ENCODE results near the gene SEL1L3. TPM values are rescaled to one million over a fixed set of nuclear protein-coding genes. Genes with fewer than 3 reads are reported as not detected.

Gene SEL1L3
- total and polyA plus RNA-seq, 8 donors = 4.1 to 173 (median 53.6) TPM

GRCh38 chr4:25815586-25815985, 47.2 kb downstream of the SEL1L3 start:
- TF ChIP-seq POLR2A (IDR thresholded peaks at IDR 0.05) (no peak), EP300 (IDR thresholded peaks at IDR 0.05) (no peak), POLR2AphosphoS5 (IDR thresholded peaks at IDR 0.05) (no peak), CTCF (IDR thresholded peaks at IDR 0.05) (no peak)
- peaks cover 20 to 80% (median 55%) of the 10 kb centered on the region in 4 donors for H3K36me3 ChIP-seq
- no peaks in the 10 kb centered on the region for H3K9me3 ChIP-seq
- H3K4me1 ChIP-seq = peaks cover 5 to 23% (median 10%) of the 10 kb centered on the region in 4 donors
- no peak for DNase-seq
- no peak overlapping the region for H3K27ac ChIP-seq
- 95 to 97% (median 96%) methylated on average over 5 of the region's 5 CpGs for whole genome bisulfite sequencing, 5 donors
- no peak overlapping the region for H3K4me3 ChIP-seq
- intact Hi-C loops (cut with DNase I; ENCODE audit: low total_unique reads) = no loop called here
- H3K27me3 ChIP-seq = no peaks in the 10 kb centered on the region

- Histone ChIP-seq H3K27me3 (no peaks in the 10 kb centered on the region), H3K9me3 (no peaks in the 10 kb centered on the region), H3K4me3 (no peak overlapping the region), H3K27ac (peak overlapping the region in 3 of 5 donors; percentile 1 to 26 (median 16)), H3K4me1 (peaks cover 5 to 23% (median 11%) of the 10 kb centered on the region in 4 donors), H3K36me3 (peaks cover 20 to 78% (median 50%) of the 10 kb centered on the region in 4 donors)
- intact Hi-C loops (cut with DNase I; ENCODE audit: low total_unique reads) = no loop called here
- DNase-seq = peak; percentile 34 to 76
- TF ChIP-seq POLR2AphosphoS5 (IDR thresholded peaks at IDR 0.05) = no peak
- TF ChIP-seq CTCF (IDR thresholded peaks at IDR 0.05) = no peak
- no peak for TF ChIP-seq POLR2A (IDR thresholded peaks at IDR 0.05)
- no peak for TF ChIP-seq EP300 (IDR thresholded peaks at IDR 0.05)
- WGBS, 5 donors = 37 to 60% (median 50%) methylated on average over 13 of the region's 13 CpGs
Measured at GRCh38 chr4:25814301-25815136, 48.3 kb downstream of the SEL1L3 start.

GRCh38 chr4:25813448-25814106, 49.2 kb downstream of the SEL1L3 start:
- TF ChIP-seq POLR2AphosphoS5 (IDR thresholded peaks at IDR 0.05) = no peak
- no peak for TF ChIP-seq POLR2A (IDR thresholded peaks at IDR 0.05)
- no peak for TF ChIP-seq EP300 (IDR thresholded peaks at IDR 0.05)
- TF ChIP-seq CTCF (IDR thresholded peaks at IDR 0.05) = no peak
- peak overlapping the region in 2 of 5 donors; percentile 1 to 26 for H3K27ac ChIP-seq
- H3K36me3 ChIP-seq = peaks cover 14 to 69% (median 41%) of the 10 kb centered on the region in 4 donors
- H3K27me3 ChIP-seq = no peaks in the 10 kb centered on the region
- H3K4me3 ChIP-seq = no peak overlapping the region
- DNase-seq = peak in 1 of 2 donors; percentile 45
- no peaks in the 10 kb centered on the region for H3K9me3 ChIP-seq
- intact Hi-C loops (cut with DNase I; ENCODE audit: low total_unique reads) = no loop called here
- H3K4me1 ChIP-seq = peaks cover 5 to 23% (median 11%) of the 10 kb centered on the region in 4 donors
- 61 to 69% (median 64%) methylated on average over 9 of the region's 9 CpGs for WGBS, 5 donors

GRCh38 chr4:25811841-25812240, 50.9 kb downstream of the SEL1L3 start:
- 89 to 94% (median 90%) methylated on average over 9 of the region's 9 CpGs for WGBS, 5 donors
- H3K4me1 ChIP-seq = peaks cover 5 to 23% (median 11%) of the 10 kb centered on the region in 4 donors
- no peak overlapping the region for H3K27ac ChIP-seq
- no peaks in the 10 kb centered on the region for H3K9me3 ChIP-seq
- DNase-seq = no peak
- intact Hi-C loops (cut with DNase I; ENCODE audit: low total_unique reads) = no loop called here
- H3K4me3 ChIP-seq = no peak overlapping the region
- peaks cover 11 to 65% (median 30%) of the 10 kb centered on the region in 4 donors for H3K36me3 ChIP-seq
- TF ChIP-seq CTCF (IDR thresholded peaks at IDR 0.05) = no peak
- TF ChIP-seq POLR2A (IDR thresholded peaks at IDR 0.05) = no peak
- no peak for TF ChIP-seq EP300 (IDR thresholded peaks at IDR 0.05)
- no peak for TF ChIP-seq POLR2AphosphoS5 (IDR thresholded peaks at IDR 0.05)
- H3K27me3 ChIP-seq = no peaks in the 10 kb centered on the region

All from stomach (tissue), 9 donors.